ENCODE results near the gene IDH2.
A peak's percentile ranks its signal among the peaks of the same experiment; 100 is the strongest.

- no peak for TF ChIP-seq CTCF (IDR thresholded peaks at IDR 0.05)
- peak; percentile 48 for TF ChIP-seq POLR2A (IDR thresholded peaks at IDR 0.05)
These were observed 919 bp downstream of the IDH2 start for GRCh38 chr15:90101130-90101968.
